Body of pancreas (tissue), 4 donors: Measurements from ENCODE around the gene CCDC27. TPM values are rescaled to one million over a fixed set of nuclear protein-coding genes. Genes with fewer than 3 reads are reported as not detected.

Source experiments
- ATAC-seq: fragments of 150-250 bp; one replicate; pipeline ENCODE4 v1.9.1; 2016
- DNase-seq, 4 donors: peaks; one replicate each; pipeline ENCODE4 v3.0.0-alpha.2; 2019
- H3K27ac ChIP-seq, 4 donors: fragments of 200-600 bp; sonication (generic); 1 replicate in 3 of 4; 2 replicates in 1 of 4; pipeline versions ENCODE4 v1.5.1 to v1.6.1; 2016 to 2019; ENCODE audit warnings: mild to moderate bottlenecking in 1 of 4, mixed read lengths in 1 of 4, moderate library complexity in 1 of 4
- H3K27me3 ChIP-seq, 2 donors: fragments of 200-600 bp; sonication (generic); one replicate each; pipeline ENCODE4 v1.6.0; 2016; ENCODE audit warnings: mild to moderate bottlenecking in 1 of 2
- H3K36me3 ChIP-seq, 2 donors: fragments of 200-600 bp; sonication (generic); replicated peaks in 1 of 2; 2 replicates each; pipeline ENCODE4 v1.5.1; 2016; ENCODE audit warnings: low read depth in 2 of 2; ENCODE audit not compliant: insufficient read depth in 1 of 2
- H3K4me1 ChIP-seq: fragments of 200-600 bp; sonication (generic); one replicate; pipeline ENCODE4 v1.6.0; 2016
- H3K4me3 ChIP-seq, 2 donors: fragments of 200-600 bp; sonication (generic); 1 replicate in 1 of 2; 2 replicates in 1 of 2; pipeline ENCODE4 v1.5.1; 2016 to 2019
- H3K9me3 ChIP-seq, 3 donors: fragments of 200-600 bp; sonication (generic); 1 replicate in 2 of 3; 2 replicates in 1 of 3; pipeline ENCODE4 v1.5.1; 2016
- CTCF ChIP-seq, 7 experiments: fragments of 450-650 bp in 4 of 7; fragments of 200-600 bp in 3 of 7; sonication (generic) in 3 of 7; IDR thresholded peaks; one replicate each; pipeline ENCODE4 v1.5.1; 2016 to 2019; ENCODE audit warnings: antibody characterized with exemption in 7 of 7
- POLR2A ChIP-seq, 3 donors: fragments of 450-650 bp; IDR thresholded peaks; one replicate each; pipeline ENCODE4 v1.6.1; 2016; ENCODE audit warnings: antibody characterized with exemption in 3 of 3, mild to moderate bottlenecking in 2 of 3
- WGBS, 2 donors: methylation state at CpG; one replicate each; pipeline ENCODE4 v1.1.5; 2017; 5-methylcytosine and 5-hydroxymethylcytosine counted together
- intact Hi-C: fragments of 100-400 bp; cut with DNase I; formaldehyde crosslinking; loops from one replicate; pipeline ENCODE4 v1.15.1; 2023
- total RNA-seq, 2 donors: library from RNA; depleted of rRNA; stranded (reverse); fragments of >200 nt; gene quantifications; one replicate each; pipeline ENCODE4 v1.1.0, GENCODE V29; 2016

CCDC27 gene
- not detected for total RNA-seq

DNA sequence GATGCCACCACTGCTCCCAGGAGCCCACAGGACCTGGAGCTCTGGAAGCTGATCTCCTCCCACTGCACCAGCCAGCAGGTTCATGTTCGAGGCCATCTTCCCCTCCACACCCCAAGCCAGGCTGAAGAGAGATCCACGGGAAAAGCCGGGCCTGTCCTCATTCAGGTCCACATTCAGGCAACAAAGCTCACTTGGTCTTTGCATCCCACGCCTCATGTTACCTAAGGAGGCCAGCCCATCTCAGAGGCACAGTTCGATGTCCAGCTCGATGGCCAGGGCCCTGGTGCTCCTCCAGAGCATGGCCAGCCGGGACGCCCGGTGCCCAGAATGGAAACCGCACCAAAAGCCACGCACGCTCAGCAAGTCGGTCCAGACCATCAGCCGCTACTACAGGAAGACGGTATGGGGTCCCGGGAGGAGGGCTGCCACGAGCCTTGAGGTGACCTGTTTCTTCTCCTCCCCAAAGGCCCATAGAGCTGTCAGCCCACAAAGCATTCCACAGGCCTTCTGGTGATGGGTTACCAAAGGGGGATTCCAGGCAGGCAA lies at the start of gene CCDC27:
Gene CCDC27 (plus strand): TSS at position 51 of the 546 bp plus-strand sequence. CDS start 32 bp downstream, at position 83.
- no peak within 1 kb of the TSS for H3K27ac ChIP-seq
- no peak for TF ChIP-seq POLR2A (IDR thresholded peaks at IDR 0.05)
- no peak for TF ChIP-seq CTCF (IDR thresholded peaks at IDR 0.05)
- ATAC-seq: no peak
- H3K4me3 ChIP-seq: no peak within 1 kb of the TSS
- 79 to 84% methylated on average over 7 to 17 of the region's 17 CpGs for WGBS, 2 donors
- H3K9me3 ChIP-seq: no peaks in the 10 kb centered on the region
- no peaks in the 10 kb centered on the region for H3K27me3 ChIP-seq
- intact Hi-C loops: no loop called here
- no peak for DNase-seq
- H3K4me1 ChIP-seq: peaks cover 6% of the 10 kb centered on the region
- no peaks in the 10 kb centered on the region for H3K36me3 ChIP-seq

- no peak overlapping the region for H3K27ac ChIP-seq
- 54 to 67% methylated on average over 8 to 10 of the region's 19 CpGs for WGBS, 2 donors
- DNase-seq: no peak
- no peak for ATAC-seq
- no peaks in the 10 kb centered on the region for H3K4me1 ChIP-seq
- TF ChIP-seq CTCF (IDR thresholded peaks at IDR 0.05) (no peak), POLR2A (IDR thresholded peaks at IDR 0.05) (no peak)
- no peak overlapping the region for H3K4me3 ChIP-seq
- intact Hi-C loops: no loop called here
- no peaks in the 10 kb centered on the region for H3K27me3 ChIP-seq
- no peaks in the 10 kb centered on the region for H3K9me3 ChIP-seq
- H3K36me3 ChIP-seq: no peaks in the 10 kb centered on the region
These were observed 49.7 kb upstream of the CCDC27 start for GRCh38 chr1:3702528-3702927.

DNA sequence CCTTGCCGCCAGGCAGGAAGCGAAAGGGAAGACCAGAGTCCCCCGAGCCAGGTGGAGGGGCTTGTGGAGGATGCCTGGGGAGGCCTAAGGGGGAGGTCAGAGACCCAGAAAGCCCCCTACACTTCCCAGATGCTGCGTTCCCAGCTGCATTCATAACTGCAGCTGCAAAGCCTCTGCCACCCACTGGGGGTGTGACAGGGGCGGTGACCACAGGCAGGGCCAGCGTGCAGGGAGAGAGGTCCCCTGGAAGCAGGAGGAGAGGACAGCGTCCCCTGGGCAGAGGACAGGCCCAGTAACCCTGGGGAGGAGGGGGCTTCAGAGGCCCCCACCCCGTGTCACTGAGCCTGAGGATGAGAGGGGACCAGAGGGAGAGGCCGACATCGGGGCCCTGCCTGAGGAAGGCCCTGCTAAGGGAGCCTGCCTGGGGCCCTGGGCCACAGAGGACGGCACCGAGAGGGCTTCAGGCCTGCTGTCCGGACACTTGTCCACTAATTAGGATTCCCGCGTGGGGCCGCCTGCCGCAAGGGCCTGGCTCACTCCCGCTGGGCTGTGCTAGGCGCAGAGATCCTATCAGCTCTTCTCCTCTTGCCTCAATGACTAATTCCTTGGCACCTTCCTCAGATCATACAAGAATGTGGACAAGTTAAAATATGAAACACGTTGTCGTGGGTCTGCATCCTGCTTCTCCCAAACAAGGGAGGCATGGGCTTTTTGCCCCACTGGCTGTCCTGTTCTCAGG lies 49.1 kb upstream of the CCDC27 start:
- no peak overlapping the region for H3K4me3 ChIP-seq
- 72 to 75% methylated on average over 6 to 19 of the region's 21 CpGs for WGBS, 2 donors
- H3K4me1 ChIP-seq: no peaks in the 10 kb centered on the region
- no peak overlapping the region for H3K27ac ChIP-seq
- no peak for ATAC-seq
- TF ChIP-seq CTCF (IDR thresholded peaks at IDR 0.05) (no peak), POLR2A (IDR thresholded peaks at IDR 0.05) (no peak)
- H3K27me3 ChIP-seq: no peaks in the 10 kb centered on the region
- intact Hi-C loops: no loop called here
- DNase-seq: no peak
- H3K9me3 ChIP-seq: no peaks in the 10 kb centered on the region
- no peaks in the 10 kb centered on the region for H3K36me3 ChIP-seq

GRCh38 chr1:3703786-3704371 lies 48.4 kb upstream of the CCDC27 start:
- Histone ChIP-seq H3K9me3 (no peaks in the 10 kb centered on the region), H3K36me3 (no peaks in the 10 kb centered on the region), H3K27ac (no peak overlapping the region), H3K4me3 (no peak overlapping the region), H3K4me1 (peaks cover 6% of the 10 kb centered on the region), H3K27me3 (no peaks in the 10 kb centered on the region)
- no peak for DNase-seq
- TF ChIP-seq POLR2A (IDR thresholded peaks at IDR 0.05) (no peak), CTCF (IDR thresholded peaks at IDR 0.05) (no peak)
- no peak for ATAC-seq
- intact Hi-C loops: no loop called here
- 66 to 83% methylated on average over 24 to 28 of the region's 28 CpGs for WGBS, 2 donors
